Lung (tissue), 12 donors: Measurements from ENCODE around the gene RAB11FIP2. TPM values are rescaled to one million over a fixed set of nuclear protein-coding genes. Genes with fewer than 3 reads are reported as not detected.

Experiments
- ATAC-seq: fragments of 200-7000 bp; cut with Tn5 transposase; one replicate; pipeline ENCODE4 v1.9.1; 2020; ENCODE audit warnings: moderate number of reproducible peaks; ENCODE audit not compliant: insufficient read depth, low FRiP score
- DNase-seq, 3 donors: peaks; one replicate each; pipeline ENCODE4 v3.0.0-alpha.2; 2013 to 2017
- H3K27ac ChIP-seq, 2 donors: one replicate each; pipeline ENCODE4 v1.5.1; 2013; ENCODE audit warnings: mild to moderate bottlenecking in 2 of 2, moderate library complexity in 2 of 2, control low read depth in 1 of 2, inconsistent platforms in 1 of 2, low read depth in 1 of 2, low read length in 1 of 2
- H3K27me3 ChIP-seq, 3 donors: one replicate each; pipeline ENCODE4 v1.5.1; 2013; ENCODE audit warnings: low read length in 2 of 3; ENCODE audit not compliant: control insufficient read depth in 3 of 3, insufficient read depth in 3 of 3
- H3K36me3 ChIP-seq, 4 donors: one replicate each; pipeline ENCODE4 v1.5.1; 2013; ENCODE audit warnings: low read length in 4 of 4, mild to moderate bottlenecking in 1 of 4, moderate library complexity in 1 of 4; ENCODE audit not compliant: control insufficient read depth in 4 of 4, insufficient read depth in 4 of 4
- H3K4me1 ChIP-seq, 5 donors: one replicate each; pipeline ENCODE4 v1.5.1; 2013; ENCODE audit warnings: low read length in 5 of 5, mild to moderate bottlenecking in 2 of 5, moderate library complexity in 1 of 5; ENCODE audit not compliant: control insufficient read depth in 5 of 5, insufficient read depth in 5 of 5
- H3K4me3 ChIP-seq: one replicate; pipeline ENCODE4 v1.5.1; 2013; ENCODE audit warnings: mild to moderate bottlenecking, control low read depth, moderate library complexity
- H3K9ac ChIP-seq, 2 donors: one replicate each; pipeline ENCODE4 v1.5.1; 2013; ENCODE audit warnings: low read length in 2 of 2, control low read depth in 1 of 2; ENCODE audit not compliant: insufficient read depth in 1 of 2
- H3K9me3 ChIP-seq, 4 donors: one replicate each; pipeline ENCODE4 v1.5.1; 2013; ENCODE audit warnings: low read length in 3 of 4, mild to moderate bottlenecking in 1 of 4, moderate library complexity in 1 of 4; ENCODE audit not compliant: control insufficient read depth in 4 of 4, insufficient read depth in 3 of 4
- CTCF ChIP-seq: IDR thresholded peaks from 2 replicates; pipeline ENCODE4 v1.5.1; 2012; ENCODE audit warnings: mild to moderate bottlenecking; ENCODE audit errors: control extremely low read depth, extremely low read depth
- WGBS, 2 donors: extraction: QIAGEN DNeasy Blood & Tissue Kit; methylation state at CpG; one replicate each; pipeline ENCODE4 v1.1.7; 2013; 5-methylcytosine and 5-hydroxymethylcytosine counted together
- polyA plus RNA-seq, 2 donors: library from polyadenylated mRNA; stranded (reverse); fragments of 200-250 nt; gene quantifications; one replicate each; pipeline ENCODE4 v1.2.1, GENCODE V29; 2013
- total RNA-seq, 2 donors: library from RNA; depleted of rRNA in 1 of 2; stranded (reverse); fragments of >200 nt in 1 of 2; gene quantifications; one replicate each; pipeline ENCODE4 v1.2.1, GENCODE V29; 2014 to 2021
- donor health status: control.
- donor health status: control.
- donor health status: Bipolar disorder and iron deficiency.
- donor health status: healthy.
- donor health status: DM: yes; HTN: yes; CAD: no.

The RAB11FIP2 gene
- total and polyA plus RNA-seq, 4 donors: 4.2 to 52.4 (median 12.8) TPM

- Histone ChIP-seq H3K36me3 (peaks cover 0 to 7% (median 0%) of the 10 kb centered on the region in 4 donors), H3K9me3 (no peaks in the 10 kb centered on the region), H3K4me1 (peaks cover 0 to 46% (median 7%) of the 10 kb centered on the region in 5 donors), H3K27ac (no peak overlapping the region), H3K4me3 (no peak overlapping the region), H3K9ac (no peak overlapping the region), H3K27me3 (no peaks in the 10 kb centered on the region)
- no peak for TF ChIP-seq CTCF
- DNase-seq (no peak), ATAC-seq (no peak)
Observed at GRCh38 chr10:118042336-118042735, 4.4 kb downstream of the RAB11FIP2 start.

DNA sequence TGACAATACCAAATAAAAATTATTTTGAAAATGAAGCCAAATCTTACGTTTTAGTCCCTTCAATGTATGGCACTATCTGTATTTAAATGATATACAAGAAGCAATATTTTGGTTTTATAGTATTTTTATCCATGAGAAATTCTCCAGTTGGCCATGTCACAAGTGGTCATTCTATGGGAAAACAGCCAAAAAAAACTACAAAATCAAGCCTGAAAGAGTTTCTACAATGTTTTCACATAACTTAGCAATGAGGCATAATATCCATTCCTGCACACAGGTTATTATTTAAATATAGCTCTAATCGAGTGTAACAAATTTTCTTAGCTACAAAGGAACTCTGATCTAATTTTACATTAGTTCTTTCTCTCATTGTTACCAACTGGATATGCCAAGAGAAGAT lies 5.4 kb downstream of the RAB11FIP2 start:
- ATAC-seq (no peak), DNase-seq (peak in 2 of 3 donors; percentile 29 to 39)
- no peak overlapping the region for H3K27ac ChIP-seq
- 75 to 89% methylated on average over 2 of the region's 2 CpGs for WGBS, 2 donors
- peaks cover 0 to 7% (median 0%) of the 10 kb centered on the region in 4 donors for H3K36me3 ChIP-seq
- no peak for TF ChIP-seq CTCF
- no peaks in the 10 kb centered on the region for H3K9me3 ChIP-seq
- H3K4me1 ChIP-seq: peaks cover 0 to 50% (median 7%) of the 10 kb centered on the region in 5 donors
- no peak overlapping the region for H3K4me3 ChIP-seq
- H3K9ac ChIP-seq: no peak overlapping the region
- H3K27me3 ChIP-seq: no peaks in the 10 kb centered on the region

GRCh38 chr10:118036281-118036875 lies 10.4 kb downstream of the RAB11FIP2 start:
- Histone ChIP-seq H3K27me3 (no peaks in the 10 kb centered on the region), H3K27ac (no peak overlapping the region), H3K9ac (no peak overlapping the region), H3K9me3 (no peaks in the 10 kb centered on the region), H3K36me3 (peaks cover 0 to 7% (median 3%) of the 10 kb centered on the region in 4 donors), H3K4me1 (peaks cover 3 to 47% (median 13%) of the 10 kb centered on the region in 5 donors), H3K4me3 (no peak overlapping the region)
- no peak for DNase-seq
- no peak for TF ChIP-seq CTCF
- no peak for ATAC-seq
- WGBS, 2 donors: 46 to 55% methylated on average over 4 of the region's 4 CpGs
